GM18526 (cell line): Measurements from ENCODE around the gene C4orf50.

ENCODE experiments used
- POLR2A ChIP-seq: IDR thresholded peaks from 3 replicates; pipeline ENCODE4 v1.6.1; 2011; ENCODE audit not compliant: insufficient read length; ENCODE audit errors: extremely low read depth

The C4orf50 gene

DNA sequence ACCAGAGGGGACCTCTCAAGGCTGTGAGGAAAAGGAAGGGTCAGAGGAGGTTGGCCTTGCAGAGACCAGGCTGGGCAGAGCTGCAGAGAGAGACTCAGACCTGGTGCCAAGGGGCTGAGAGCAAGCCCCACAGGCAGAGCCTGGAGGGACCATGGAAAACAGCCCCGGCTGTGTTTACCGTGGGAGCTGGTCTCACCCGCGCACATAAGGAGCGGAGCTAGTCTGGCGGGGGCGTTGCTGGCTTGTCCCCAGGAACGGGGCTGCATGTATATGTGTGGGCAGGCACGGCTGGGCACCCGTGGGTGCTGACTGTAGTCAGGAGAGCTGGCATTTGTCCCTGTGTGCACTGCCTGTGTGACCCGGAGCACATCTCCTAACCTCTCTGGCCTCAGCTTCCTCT lies 45.7 kb downstream of the C4orf50 start:
- no peak for TF ChIP-seq POLR2A

GRCh38 chr4:5971078-5971450 lies 47.2 kb downstream of the C4orf50 start:
- TF ChIP-seq POLR2A: no peak

GRCh38 chr4:5970381-5971077 lies 47.7 kb downstream of the C4orf50 start:
- TF ChIP-seq POLR2A: no peak

DNA sequence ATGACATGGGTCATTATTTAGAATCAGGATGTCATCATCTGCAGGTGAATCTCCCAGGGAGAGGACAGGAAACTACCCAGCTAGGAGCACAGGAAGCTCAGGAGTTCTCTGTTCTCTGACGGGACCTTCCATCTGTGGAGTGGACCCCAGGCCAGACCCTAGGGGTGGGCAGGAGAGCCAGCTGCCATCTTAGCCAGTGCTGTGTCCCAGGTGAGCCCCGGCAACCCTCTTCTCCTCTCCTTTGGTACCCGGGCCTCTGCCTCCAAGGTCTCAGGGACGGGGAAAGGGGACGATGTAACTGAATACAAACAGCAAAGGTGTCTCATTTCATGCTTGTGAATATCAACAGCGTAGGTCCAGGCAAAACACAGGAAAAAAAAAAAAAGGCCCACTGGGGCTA lies 48.5 kb downstream of the C4orf50 start:
- TF ChIP-seq POLR2A: no peak

- TF ChIP-seq POLR2A: no peak
These were observed 48.9 kb downstream of the C4orf50 start for GRCh38 chr4:5969336-5969735.

- TF ChIP-seq POLR2A: no peak
These were observed 50.0 kb downstream of the C4orf50 start for GRCh38 chr4:5968246-5968645.

GRCh38 chr4:5967783-5968182 lies 50.4 kb downstream of the C4orf50 start:
- no peak for TF ChIP-seq POLR2A

- TF ChIP-seq POLR2A: no peak
These were observed 53.0 kb downstream of the C4orf50 start for GRCh38 chr4:5965225-5965624.

GRCh38 chr4:5964030-5964429 lies 54.2 kb downstream of the C4orf50 start:
- no peak for TF ChIP-seq POLR2A

DNA sequence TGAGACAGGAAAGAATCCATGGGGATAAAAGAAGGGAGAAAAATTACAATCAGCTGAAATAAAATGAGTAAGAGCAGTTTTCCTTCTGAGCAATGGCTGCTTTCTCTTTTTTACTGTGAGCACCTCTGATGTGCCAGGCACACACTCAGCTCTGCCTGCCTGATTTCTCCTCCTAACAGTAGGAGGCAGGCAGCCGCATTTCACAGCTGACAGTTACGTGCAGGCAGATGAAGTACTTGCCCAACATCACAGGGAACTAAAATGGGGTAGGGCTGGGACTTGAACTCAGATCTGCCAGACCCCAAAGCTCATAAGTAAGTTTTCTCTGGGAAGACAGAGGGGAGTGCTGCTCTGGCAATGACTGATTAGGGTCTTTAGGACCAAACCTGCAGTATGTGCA lies 54.6 kb downstream of the C4orf50 start:
- no peak for TF ChIP-seq POLR2A

GRCh38 chr4:5962416-5962815 lies 55.8 kb downstream of the C4orf50 start:
- no peak for TF ChIP-seq POLR2A

GRCh38 chr4:5960252-5960880 lies 57.9 kb downstream of the C4orf50 start:
- no peak for TF ChIP-seq POLR2A

DNA sequence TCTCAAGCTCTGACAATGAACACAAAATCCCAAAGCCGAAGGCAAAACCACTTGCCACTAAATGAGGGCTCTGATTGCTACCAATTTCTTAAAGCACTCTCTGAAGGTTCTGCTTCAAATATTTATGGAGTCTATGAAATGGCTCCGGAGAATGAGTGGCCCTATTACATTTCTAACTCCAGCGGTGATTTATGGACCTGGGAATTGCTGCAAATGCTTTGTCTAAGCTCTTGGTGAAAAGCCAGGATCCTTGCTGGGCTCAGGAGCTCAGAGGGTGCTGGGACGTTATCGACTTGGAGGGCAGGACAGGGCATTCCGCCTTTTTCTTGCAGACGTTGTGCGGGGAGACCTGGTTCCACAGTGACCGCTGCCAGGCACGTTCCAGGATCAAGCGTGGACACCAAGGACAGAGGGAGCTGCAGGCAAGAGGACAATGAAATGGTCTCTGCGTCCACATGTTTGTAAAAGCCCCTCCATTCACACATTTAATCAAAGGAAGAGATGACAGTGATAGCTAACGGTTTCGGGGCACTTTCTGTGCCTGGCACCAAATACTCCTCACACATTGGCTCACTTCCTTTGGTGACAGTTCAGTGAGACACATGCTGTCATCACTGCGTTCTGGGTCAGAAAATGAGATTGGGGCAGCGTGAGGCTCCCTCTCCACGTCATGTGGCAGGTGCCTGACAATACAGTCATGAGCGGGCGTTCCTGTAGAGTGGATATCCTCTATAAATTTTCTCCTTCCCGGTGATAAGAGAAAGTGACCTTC lies 58.8 kb downstream of the C4orf50 start:
- TF ChIP-seq POLR2A: no peak

GRCh38 chr4:5958199-5958735 lies 60.0 kb downstream of the C4orf50 start:
- no peak for TF ChIP-seq POLR2A

DNA sequence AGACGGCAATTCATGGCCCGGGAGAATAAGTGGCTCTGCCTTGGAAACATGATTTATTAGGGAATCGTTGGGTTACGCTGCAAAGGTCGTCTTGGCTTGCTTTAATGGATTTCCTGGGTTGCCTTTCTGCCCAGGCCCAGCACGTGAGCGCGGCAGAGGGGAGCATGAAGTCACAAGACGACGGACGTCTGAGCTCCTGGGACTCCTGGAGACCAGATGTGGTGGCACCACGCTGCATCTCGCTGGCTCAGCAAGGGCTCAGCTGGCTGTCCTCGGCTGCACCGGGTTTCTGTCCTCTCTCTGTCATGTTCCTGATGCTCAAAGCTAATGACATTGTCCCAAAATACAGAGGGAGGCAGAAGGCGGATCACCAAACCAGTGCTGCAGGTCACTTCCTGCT lies 61.2 kb downstream of the C4orf50 start:
- no peak for TF ChIP-seq POLR2A
